22Rv1 (cell line): ENCODE data around the gene KCNK2.

Source experiments
- H3K27ac ChIP-seq: fragments of 450-650 bp; 2 replicates; pipeline ENCODE4 v1.5.1; 2017
- ZFX ChIP-seq: fragments of 450-650 bp; IDR thresholded peaks from 2 replicates; pipeline ENCODE4 v1.6.1; 2017; ENCODE audit warnings: antibody characterized with exemption, borderline replicate concordance
- TF ChIP-seq, protein P1 (sequence below): fragments of 450-650 bp; IDR thresholded peaks from 2 replicates; pipeline ENCODE4 v1.5.1; 2017; ENCODE audit warnings: mild to moderate bottlenecking

KCNK2 gene

DNA sequence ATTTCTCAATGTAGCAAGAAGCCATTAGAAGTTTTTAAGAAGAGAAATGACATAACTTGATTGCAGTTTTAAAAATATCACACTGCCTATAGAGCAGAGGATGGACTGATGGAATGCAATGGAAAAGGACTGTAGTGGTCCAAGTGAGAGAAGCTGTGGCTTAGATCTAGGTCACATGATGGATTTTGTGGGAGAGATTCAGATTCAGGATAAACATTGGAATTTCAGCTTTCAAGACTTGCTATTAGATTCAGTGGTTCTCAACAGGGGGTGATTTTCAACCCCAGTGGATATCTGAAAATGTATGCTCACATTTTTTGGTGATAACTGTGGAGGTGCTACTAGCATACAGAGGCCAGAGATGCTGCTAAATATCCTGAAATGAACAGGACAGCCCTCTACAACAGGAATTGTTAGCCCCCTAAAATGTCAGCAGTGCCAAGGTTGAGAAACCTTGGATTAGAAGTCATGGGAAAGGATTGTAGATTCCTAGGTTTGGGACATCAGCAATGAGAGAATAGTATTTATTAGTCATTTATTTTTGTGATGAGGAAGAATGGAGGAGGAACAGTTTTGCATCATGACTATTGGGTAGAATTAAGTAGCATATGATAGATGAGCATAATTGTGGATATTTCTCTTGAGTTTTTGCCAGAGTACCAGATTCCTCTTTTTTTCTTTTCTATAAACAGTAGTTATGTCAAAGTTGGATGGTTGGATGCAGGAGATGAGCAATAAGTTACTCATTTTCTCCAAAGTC is 30.1 kb upstream of the KCNK2 start:
- TF ChIP-seq, protein P1, sequence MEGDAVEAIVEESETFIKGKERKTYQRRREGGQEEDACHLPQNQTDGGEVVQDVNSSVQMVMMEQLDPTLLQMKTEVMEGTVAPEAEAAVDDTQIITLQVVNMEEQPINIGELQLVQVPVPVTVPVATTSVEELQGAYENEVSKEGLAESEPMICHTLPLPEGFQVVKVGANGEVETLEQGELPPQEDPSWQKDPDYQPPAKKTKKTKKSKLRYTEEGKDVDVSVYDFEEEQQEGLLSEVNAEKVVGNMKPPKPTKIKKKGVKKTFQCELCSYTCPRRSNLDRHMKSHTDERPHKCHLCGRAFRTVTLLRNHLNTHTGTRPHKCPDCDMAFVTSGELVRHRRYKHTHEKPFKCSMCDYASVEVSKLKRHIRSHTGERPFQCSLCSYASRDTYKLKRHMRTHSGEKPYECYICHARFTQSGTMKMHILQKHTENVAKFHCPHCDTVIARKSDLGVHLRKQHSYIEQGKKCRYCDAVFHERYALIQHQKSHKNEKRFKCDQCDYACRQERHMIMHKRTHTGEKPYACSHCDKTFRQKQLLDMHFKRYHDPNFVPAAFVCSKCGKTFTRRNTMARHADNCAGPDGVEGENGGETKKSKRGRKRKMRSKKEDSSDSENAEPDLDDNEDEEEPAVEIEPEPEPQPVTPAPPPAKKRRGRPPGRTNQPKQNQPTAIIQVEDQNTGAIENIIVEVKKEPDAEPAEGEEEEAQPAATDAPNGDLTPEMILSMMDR = no peak
- no peak for TF ChIP-seq ZFX
- H3K27ac ChIP-seq = no peak overlapping the region

DNA sequence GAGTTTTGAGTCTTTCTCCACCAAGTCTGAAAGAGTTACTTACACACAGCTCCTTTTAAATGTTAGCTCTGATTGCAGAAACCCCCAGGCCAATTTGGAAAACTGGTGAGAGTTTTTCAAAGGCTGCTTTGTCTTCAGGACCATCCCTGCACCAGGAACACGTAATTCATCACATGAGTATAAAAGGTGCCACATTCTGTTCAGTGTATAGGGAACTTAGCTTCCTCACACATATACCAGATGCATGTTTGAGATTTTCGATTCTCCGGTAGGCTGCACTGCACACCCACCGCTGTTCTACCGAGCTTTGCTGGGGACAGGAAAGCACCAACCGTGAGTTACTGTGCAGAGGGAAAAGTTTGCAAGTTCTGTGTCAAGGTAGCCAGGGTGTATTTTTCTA is 28.3 kb upstream of the KCNK2 start:
- TF ChIP-seq ZFX = no peak
- TF ChIP-seq, protein P1 = no peak
- no peak overlapping the region for H3K27ac ChIP-seq

DNA sequence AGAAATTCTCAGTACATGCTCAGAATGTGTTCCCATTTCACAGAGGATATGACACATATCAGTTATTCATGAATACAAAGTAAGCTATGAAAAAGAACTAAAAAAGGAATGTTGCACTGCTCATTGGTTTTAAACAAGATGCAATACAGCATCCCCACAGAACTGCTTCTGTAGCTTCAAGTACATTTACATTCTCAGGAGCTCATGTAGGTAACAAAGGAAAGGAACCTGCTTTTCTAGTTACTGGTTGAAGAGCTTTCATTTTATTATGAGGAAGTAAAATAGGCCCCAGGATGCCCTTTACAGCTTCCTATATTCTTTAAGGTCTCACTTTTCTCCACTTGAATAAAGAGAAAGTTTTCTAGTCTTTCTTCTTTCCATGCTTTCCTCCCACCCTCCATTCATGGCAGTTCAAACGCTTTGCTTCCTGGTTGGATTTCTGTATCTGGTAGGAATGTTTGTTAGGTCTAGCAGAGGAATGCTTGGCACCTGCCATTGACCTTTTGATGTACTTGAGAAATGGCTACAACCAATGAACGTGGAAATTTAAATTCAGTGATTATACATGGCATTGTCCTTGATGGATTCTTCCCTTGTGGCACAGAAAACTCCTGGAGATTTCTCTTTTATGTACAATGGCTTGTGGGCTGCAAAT is 27.1 kb upstream of the KCNK2 start:
- TF ChIP-seq ZFX = no peak
- H3K27ac ChIP-seq = no peak overlapping the region

DNA sequence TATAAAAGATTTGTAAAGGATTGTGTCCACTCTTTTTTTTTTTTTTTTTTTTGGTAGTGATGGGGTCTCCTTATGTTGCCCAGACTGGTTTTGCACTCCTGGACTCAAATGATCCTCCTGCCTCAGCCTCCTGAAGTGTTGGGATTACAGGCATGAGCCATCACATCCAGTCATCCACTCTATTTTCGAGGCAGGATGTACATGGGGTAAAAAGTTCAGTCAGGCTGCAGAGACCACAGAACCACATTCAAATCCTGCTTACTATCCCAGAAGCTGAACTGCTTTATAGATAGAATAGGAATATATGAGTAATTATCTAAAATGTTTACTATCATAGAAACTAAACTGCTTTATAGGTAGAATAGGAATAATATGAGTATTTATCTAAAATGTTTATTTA is 26.0 kb upstream of the KCNK2 start:
- no peak overlapping the region for H3K27ac ChIP-seq
- TF ChIP-seq, protein P1 = no peak
- TF ChIP-seq ZFX = no peak

DNA sequence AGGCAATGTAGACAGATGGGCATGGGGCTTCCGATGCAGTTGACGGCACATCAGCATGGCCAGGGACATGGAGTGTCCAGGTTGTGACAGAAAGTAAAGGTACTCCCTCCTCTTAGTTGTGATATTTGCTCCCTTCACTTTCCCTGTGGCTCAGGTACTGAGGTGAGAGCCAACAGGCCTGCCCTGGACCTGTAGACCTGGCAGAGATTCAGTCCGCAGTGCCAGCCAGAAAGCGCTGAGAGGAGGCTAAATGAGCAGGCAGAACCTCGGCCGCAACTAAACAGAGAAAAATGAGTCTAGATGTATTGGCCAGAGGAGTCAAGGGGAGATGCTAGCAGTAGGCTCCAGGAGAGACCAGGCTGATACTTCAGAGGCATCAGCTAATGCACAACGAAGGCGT is 22.6 kb upstream of the KCNK2 start:
- TF ChIP-seq, protein P1 = no peak
- no peak for TF ChIP-seq ZFX
- no peak overlapping the region for H3K27ac ChIP-seq

DNA sequence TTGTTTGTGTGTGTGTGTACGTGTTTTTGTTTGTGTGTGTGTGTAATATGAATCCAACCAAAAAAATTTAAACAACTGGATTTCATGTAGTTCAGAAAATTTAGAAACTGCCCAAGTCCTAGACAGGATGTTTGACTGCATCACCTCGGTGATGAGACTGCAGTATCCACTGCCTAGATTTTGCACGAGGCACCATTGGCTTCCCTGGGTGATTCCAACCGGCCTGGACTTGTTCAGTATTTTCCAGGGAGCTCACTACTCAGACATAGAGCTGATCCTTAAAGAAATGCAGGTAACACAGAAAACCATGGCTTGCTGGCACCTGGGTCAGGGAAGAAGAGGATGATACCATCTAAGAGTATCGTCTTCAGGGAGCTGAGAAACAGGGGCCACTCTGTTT is 18.2 kb upstream of the KCNK2 start:
- TF ChIP-seq, protein P1 = no peak
- TF ChIP-seq ZFX = no peak
- H3K27ac ChIP-seq = no peak overlapping the region

DNA sequence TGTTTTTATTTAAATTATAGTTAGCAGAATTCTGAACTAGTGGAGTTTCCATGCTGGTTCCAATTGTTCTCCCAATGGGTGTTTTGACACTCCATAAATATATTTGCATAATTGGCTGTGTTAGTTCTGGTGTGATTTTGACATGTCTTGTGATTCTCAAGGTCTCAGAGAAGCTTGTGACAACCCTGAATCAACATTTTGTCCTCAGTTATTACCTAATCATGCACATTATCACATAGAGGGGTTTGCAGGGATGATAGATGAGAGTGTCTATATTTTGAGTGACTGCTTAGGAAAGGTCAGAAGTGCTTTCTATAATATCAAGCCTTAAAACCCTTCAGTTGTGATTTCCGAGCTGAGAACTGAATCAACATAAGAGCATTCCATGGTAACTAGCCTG is 11.5 kb upstream of the KCNK2 start:
- TF ChIP-seq, protein P1 = no peak
- TF ChIP-seq ZFX = no peak
- H3K27ac ChIP-seq = no peak overlapping the region
